Lower lobe of right lung (tissue), 2 donors: Measurements from ENCODE around the gene DMRT2. TPM values are rescaled to one million over a fixed set of nuclear protein-coding genes. Genes with fewer than 3 reads are reported as not detected.
A peak's percentile ranks its signal among the peaks of the same experiment; 100 is the strongest.

Source experiments
- ATAC-seq, 2 donors: fragments of 200-7000 bp; cut with Tn5 transposase; one replicate each; pipeline ENCODE4 v1.9.1; 2020 to 2022; ENCODE audit warnings: mild to moderate bottlenecking in 2 of 2, moderate library complexity in 2 of 2
- DNase-seq: peaks from one replicate; pipeline ENCODE4 v3.0.0-alpha.2; 2020
- H3K27ac ChIP-seq: fragments of 200-600 bp; one replicate; pipeline ENCODE4 v1.8.0; 2022
- H3K27me3 ChIP-seq: fragments of 200-600 bp; one replicate; pipeline ENCODE4 v1.8.0; 2022; ENCODE audit warnings: low read depth
- H3K36me3 ChIP-seq: fragments of 200-600 bp; one replicate; pipeline ENCODE4 v1.8.0; 2022; ENCODE audit warnings: mild to moderate bottlenecking
- H3K4me1 ChIP-seq: fragments of 200-600 bp; one replicate; pipeline ENCODE4 v1.8.0; 2022
- H3K4me3 ChIP-seq: fragments of 200-600 bp; one replicate; pipeline ENCODE4 v1.8.0; 2022; ENCODE audit warnings: mild to moderate bottlenecking
- H3K9me3 ChIP-seq: fragments of 200-600 bp; one replicate; pipeline ENCODE4 v1.8.0; 2022
- CTCF ChIP-seq: fragments of 200-600 bp; IDR thresholded peaks from one replicate; pipeline ENCODE4 v1.8.0; 2022; ENCODE audit warnings: antibody characterized with exemption, mild to moderate bottlenecking
- intact Hi-C: fragments of 100-400 bp; cut with DNase I; formaldehyde crosslinking; loops from one replicate; pipeline ENCODE4 v1.11.0; 2022
- long read RNA-seq: library from polyadenylated mRNA; unstranded; transcript quantifications from one replicate; pipeline ENCODE4 v2.0.0, GENCODE V29; 2021
- total RNA-seq: library from RNA; stranded (reverse); fragmentation: NEBNext Ultra II Directional; extraction: Animal tissue kit (Norgen Biotek cat#: 25700); gene quantifications from one replicate; pipeline ENCODE4 v1.2.1, GENCODE V29; 2021
- donor health status: DM: no; HTN: yes; CAD: no; lungs with severe emphysema.

DMRT2 gene
- 0.86 TPM for total RNA-seq
- long read RNA-seq, partial matches to known transcripts = 1 of 1 reads
- long read RNA-seq, other reads (novel, unspliced or antisense) = 0 of 1 reads

DNA sequence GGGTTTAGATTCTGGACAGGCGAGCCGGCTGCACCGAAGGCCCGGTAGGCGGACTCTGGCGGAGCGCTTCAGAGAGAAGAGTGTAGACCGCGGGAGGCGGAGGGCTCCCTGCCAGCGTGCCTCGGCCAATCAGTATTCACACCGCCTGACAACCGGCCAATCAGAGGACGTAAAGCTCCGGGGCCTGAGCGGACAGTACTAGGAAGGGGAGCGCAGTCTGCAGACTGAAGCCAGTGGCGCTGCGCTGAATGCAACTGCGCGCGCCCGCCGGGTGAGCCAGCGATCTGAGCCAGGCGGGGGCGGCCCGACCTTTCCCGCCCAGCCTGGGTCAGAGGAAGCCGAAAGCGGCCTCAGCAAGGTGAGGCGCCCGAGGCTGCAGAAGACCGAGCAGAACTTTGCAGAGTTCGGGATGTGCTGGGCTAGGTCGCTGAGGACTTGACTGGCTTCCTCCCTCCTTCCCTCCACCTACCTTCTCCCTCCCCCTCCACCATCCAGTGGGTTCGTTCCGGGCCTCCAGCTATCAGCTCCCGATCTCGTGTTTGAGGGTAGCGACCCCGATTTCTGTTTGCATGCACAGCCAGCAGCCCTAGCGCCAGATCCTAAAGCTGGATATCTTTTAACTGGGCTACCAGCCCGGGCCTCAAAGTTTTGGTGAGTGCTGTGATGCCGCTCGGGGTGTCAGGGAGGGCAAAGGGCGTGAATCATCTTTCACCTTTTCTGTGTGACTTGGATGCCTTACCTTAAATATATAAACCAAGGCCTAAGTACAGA is at the start of gene DMRT2:
Gene DMRT2, plus strand, starts transcription at position 233 of the 771 bp plus-strand sequence. CDS start 1,257 bp downstream, outside the sequence.
- H3K27ac ChIP-seq = no peak within 1 kb of the TSS
- no peak for TF ChIP-seq CTCF
- H3K4me3 ChIP-seq = peak within 1 kb of the TSS; percentile 47
- H3K4me1 ChIP-seq = peaks cover 58% of the 10 kb centered on the region
- peaks cover 100% of the 10 kb centered on the region for H3K27me3 ChIP-seq
- intact Hi-C loops = no loop called here
- H3K36me3 ChIP-seq = no peaks in the 10 kb centered on the region
- H3K9me3 ChIP-seq = no peaks in the 10 kb centered on the region
- DNase-seq (peak; percentile 90), ATAC-seq (peak; percentile 96)

GRCh38 chr9:1001838-1002237 is 48.3 kb upstream of the DMRT2 start:
- Histone ChIP-seq H3K4me1 (peaks cover 4% of the 10 kb centered on the region), H3K36me3 (no peaks in the 10 kb centered on the region), H3K27ac (no peak overlapping the region), H3K4me3 (no peak overlapping the region), H3K27me3 (no peaks in the 10 kb centered on the region), H3K9me3 (no peaks in the 10 kb centered on the region)
- intact Hi-C loops = no loop called here
- no peak for TF ChIP-seq CTCF
- no peak for DNase-seq
- ATAC-seq = no peak

DNA sequence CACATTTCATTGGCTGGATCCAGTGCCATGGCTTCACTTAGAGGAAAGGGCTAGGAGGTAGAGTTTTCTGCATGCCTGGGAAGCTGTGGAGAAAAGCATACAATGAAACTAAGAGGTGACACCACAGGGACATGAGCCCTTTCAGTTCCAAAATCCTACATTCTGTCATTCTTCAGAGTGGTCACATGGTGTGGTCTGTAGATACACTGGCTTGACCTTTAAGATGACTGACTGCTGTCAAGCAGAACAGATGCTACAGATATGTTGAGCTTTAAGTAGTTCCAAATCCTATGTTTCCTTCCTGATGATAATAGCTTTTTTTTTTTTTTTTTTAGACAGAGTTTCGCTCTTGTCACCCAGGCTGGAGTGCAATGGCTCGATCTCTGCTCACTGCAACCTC is 47.5 kb upstream of the DMRT2 start:
- DNase-seq (no peak), ATAC-seq (no peak)
- no peaks in the 10 kb centered on the region for H3K27me3 ChIP-seq
- no peak overlapping the region for H3K27ac ChIP-seq
- H3K9me3 ChIP-seq = no peaks in the 10 kb centered on the region
- intact Hi-C loops = no loop called here
- TF ChIP-seq CTCF = no peak
- H3K4me3 ChIP-seq = no peak overlapping the region
- no peaks in the 10 kb centered on the region for H3K36me3 ChIP-seq
- peaks cover 4% of the 10 kb centered on the region for H3K4me1 ChIP-seq

DNA sequence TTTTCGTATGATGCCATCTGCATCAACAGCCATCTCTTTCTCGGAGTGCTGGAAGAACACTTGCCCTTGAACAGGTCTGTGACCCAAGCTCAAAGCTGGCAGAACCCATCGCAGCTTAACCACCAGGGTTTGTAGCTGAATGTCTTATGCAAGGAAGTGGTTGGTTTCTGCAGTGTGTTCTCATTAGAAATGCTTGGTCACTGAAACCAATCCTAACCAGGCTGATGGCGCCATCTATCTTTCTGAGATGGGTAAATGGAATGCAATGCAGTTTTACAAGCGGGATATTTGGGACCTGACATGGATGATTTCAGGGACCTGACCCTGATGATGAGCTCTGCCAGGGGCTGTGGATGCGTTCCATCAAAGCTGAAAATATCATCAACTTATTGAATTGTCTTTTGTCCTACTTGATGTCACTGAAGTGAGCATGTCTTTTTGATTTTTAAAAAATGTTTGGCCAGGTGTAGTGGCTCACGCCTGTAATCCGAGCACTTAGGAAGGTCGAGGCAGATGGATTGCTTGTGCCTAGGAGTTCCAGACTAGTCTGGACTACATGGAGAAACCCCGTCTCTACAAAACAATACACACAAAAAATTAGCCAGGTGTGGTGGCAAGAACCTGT is 45.0 kb upstream of the DMRT2 start:
- H3K27ac ChIP-seq = no peak overlapping the region
- TF ChIP-seq CTCF = peak; percentile 49
- ATAC-seq (peak in 1 of 2 donors; percentile 54), DNase-seq (no peak)
- H3K4me3 ChIP-seq = no peak overlapping the region
- H3K27me3 ChIP-seq = no peaks in the 10 kb centered on the region
- intact Hi-C loops = loop anchor here (5.0 kb wide), 1 partner anchor 113 kb away; no protein-coding TSS in a partner anchor
- H3K9me3 ChIP-seq = no peaks in the 10 kb centered on the region
- H3K36me3 ChIP-seq = no peaks in the 10 kb centered on the region
- peaks cover 7% of the 10 kb centered on the region for H3K4me1 ChIP-seq

GRCh38 chr9:1007312-1007711 is 42.8 kb upstream of the DMRT2 start:
- H3K4me3 ChIP-seq = no peak overlapping the region
- intact Hi-C loops = loop anchor here (5.0 kb wide), 1 partner anchor 115 kb away; no protein-coding TSS in a partner anchor
- ATAC-seq = peak; percentile 32 to 62
- H3K4me1 ChIP-seq = peaks cover 3% of the 10 kb centered on the region
- H3K27me3 ChIP-seq = no peaks in the 10 kb centered on the region
- no peaks in the 10 kb centered on the region for H3K36me3 ChIP-seq
- TF ChIP-seq CTCF = no peak
- H3K27ac ChIP-seq = no peak overlapping the region
- H3K9me3 ChIP-seq = no peaks in the 10 kb centered on the region
- DNase-seq = no peak
